HCT116 (cell line): Measurements from ENCODE around the gene NTN5. TPM values are rescaled to one million over a fixed set of nuclear protein-coding genes. Genes with fewer than 3 reads are reported as not detected.

ENCODE experiments used
- ATAC-seq: fragments of 200-7000 bp; cut with Tn5 transposase; 2 replicates; pipeline ENCODE4 v1.9.1; 2020; ENCODE audit warnings: mild to moderate bottlenecking, moderate library complexity
- BruUV-seq: library from RNA; stranded (reverse); fragments of 400-500 nt; replicated peaks from 2 replicates; lab custom pipeline; 2021; lab: Mats Ljungman, UMichigan
- CTCF ChIA-PET: fragments of 300-600 bp; sonication (Branson Sonifier 250); formaldehyde crosslinking; loops from one replicate; lab custom pipeline; 2021; ENCODE audit warnings: antibody characterized with exemption; lab: Charles Lee
- POLR2A ChIA-PET: fragments of 300-600, 350-600 bp; sonication (Branson Sonifier 250); formaldehyde crosslinking; loops from one replicate; lab custom pipeline; 2021; ENCODE audit warnings: antibody characterized with exemption; lab: Charles Lee
- RAD21 ChIA-PET, 2 experiments: fragments of 300-600 bp; sonication (Branson Sonifier 250); formaldehyde crosslinking; loops; one replicate each; lab custom pipeline; 2023; ENCODE audit warnings: low total read pairs in 2 of 2; ENCODE audit not compliant: uncharacterized antibody in 2 of 2, unreplicated experiment in 2 of 2, low non-redundant PET in 1 of 2; lab: Charles Lee
- DNase-seq: peaks from one replicate; pipeline ENCODE4 v3.0.0-alpha.2; 2010; ENCODE audit warnings: low read depth, low spot score
- H2AFZ ChIP-seq: fragments of 200-600 bp; shearing (Covaris generic), sonication (generic); 2 replicates; pipeline ENCODE4 v1.6.1; 2017; ENCODE audit warnings: low read depth, mixed run types, mixed read lengths, antibody characterized with exemption, low read length; ENCODE audit not compliant: poor library complexity, severe bottlenecking
- H3K27ac ChIP-seq: 2 replicates; pipeline ENCODE4 v1.5.1; 2012; ENCODE audit warnings: low read depth, low read length
- H3K27me3 ChIP-seq: fragments of 200-600 bp; sonication (generic); 2 replicates; pipeline ENCODE4 v1.6.1; 2016; ENCODE audit warnings: mixed run types, low read length, mixed read lengths; ENCODE audit not compliant: insufficient read depth
- H3K36me3 ChIP-seq, 2 experiments: fragments of 200-500 bp in 1 of 2; fragments of 200-600 bp in 1 of 2; sonication (Bioruptor generic) in 1 of 2; sonication (generic) in 1 of 2; 2 replicates each; pipeline versions ENCODE4 v1.5.1 to v1.6.1; 2014 to 2016; ENCODE audit warnings: low read length in 2 of 2, inconsistent platforms in 1 of 2, mixed read lengths in 1 of 2, mixed run types in 1 of 2; ENCODE audit not compliant: insufficient read depth in 2 of 2, control insufficient read depth in 1 of 2
- H3K4me1 ChIP-seq, 2 experiments: fragments of 200-600 bp in 1 of 2; sonication (generic) in 1 of 2; 2 replicates each; pipeline versions ENCODE4 v1.5.1 to v1.6.1; 2012 to 2017; ENCODE audit warnings: low read length in 2 of 2, inconsistent platforms in 1 of 2, mild to moderate bottlenecking in 1 of 2, mixed read lengths in 1 of 2, mixed run types in 1 of 2, moderate library complexity in 1 of 2; ENCODE audit not compliant: insufficient read depth in 2 of 2, control insufficient read depth in 1 of 2
- H3K4me2 ChIP-seq: fragments of 200-600 bp; sonication (generic); 2 replicates; pipeline ENCODE4 v1.6.1; 2017; ENCODE audit warnings: mixed run types, low read length, mixed read lengths
- H3K4me3 ChIP-seq, 2 experiments: fragments of 200-600 bp in 1 of 2; sonication (generic) in 1 of 2; replicated peaks in 1 of 2; 2 replicates each; pipeline ENCODE4 v1.5.1; 2011 to 2016; ENCODE audit warnings: low read length in 2 of 2, control low read depth in 1 of 2, low read depth in 1 of 2, mild to moderate bottlenecking in 1 of 2, mixed read lengths in 1 of 2, mixed run types in 1 of 2
- H3K79me2 ChIP-seq: fragments of 200-600 bp; sonication (generic); 2 replicates; pipeline ENCODE4 v1.6.1; 2017; ENCODE audit warnings: mild to moderate bottlenecking, mixed run types, low read length, moderate library complexity, mixed read lengths; ENCODE audit not compliant: insufficient read depth
- H3K9ac ChIP-seq: fragments of 200-600 bp; sonication (generic); 2 replicates; pipeline ENCODE4 v1.6.1; 2016; ENCODE audit warnings: low read length, mixed read lengths
- H3K9me2 ChIP-seq: fragments of 200-600 bp; sonication (generic), shearing (Covaris generic); 2 replicates; pipeline ENCODE4 v1.6.1; 2017; ENCODE audit warnings: mixed run types, mild to moderate bottlenecking, moderate library complexity; ENCODE audit not compliant: insufficient read depth
- H3K9me3 ChIP-seq, 2 experiments: fragments of 200-500 bp in 1 of 2; fragments of 200-600 bp in 1 of 2; sonication (Bioruptor generic) in 1 of 2; sonication (generic) in 1 of 2; 2 replicates each; pipeline ENCODE4 v1.6.1; 2014 to 2017; ENCODE audit warnings: low read length in 2 of 2, mixed read lengths in 2 of 2, inconsistent platforms in 1 of 2, low read depth in 1 of 2, mild to moderate bottlenecking in 1 of 2, mixed run types in 1 of 2, moderate library complexity in 1 of 2; ENCODE audit not compliant: control insufficient read depth in 1 of 2, insufficient read depth in 1 of 2
- H4K20me1 ChIP-seq: fragments of 200-600 bp; sonication (generic), shearing (Covaris generic); 2 replicates; pipeline ENCODE4 v1.6.1; 2017; ENCODE audit warnings: mixed run types, mild to moderate bottlenecking, moderate library complexity; ENCODE audit not compliant: insufficient read depth
- ATF3 ChIP-seq: IDR thresholded peaks from 2 replicates; pipeline ENCODE4 v1.6.1; 2012
- CBX3 ChIP-seq: IDR thresholded peaks from 2 replicates; pipeline ENCODE4 v1.6.1; 2012; ENCODE audit warnings: low read depth
- CTCF ChIP-seq, 3 experiments: fragments of 200-600 bp in 1 of 3; sonication (generic) in 1 of 3; IDR thresholded peaks in 2 of 3; conservative IDR thresholded peaks in 1 of 3; 2 replicates each; pipeline ENCODE4 v1.5.1; 2012 to 2017; ENCODE audit warnings: low read depth in 2 of 3, low read length in 2 of 3, antibody characterized with exemption in 1 of 3, borderline replicate concordance in 1 of 3, control low read depth in 1 of 3, mild to moderate bottlenecking in 1 of 3, mixed read lengths in 1 of 3, mixed run types in 1 of 3, moderate library complexity in 1 of 3; ENCODE audit not compliant: insufficient read depth in 1 of 3
- ELF1 ChIP-seq: IDR thresholded peaks from 2 replicates; pipeline ENCODE4 v1.6.1; 2012; ENCODE audit warnings: low read depth, borderline replicate concordance
- JUND ChIP-seq: IDR thresholded peaks from 2 replicates; pipeline ENCODE4 v1.6.1; 2012
- MAX ChIP-seq: IDR thresholded peaks from 2 replicates; pipeline ENCODE4 v1.6.1; 2012
- RAD21 ChIP-seq: IDR thresholded peaks from 2 replicates; pipeline ENCODE4 v1.6.1; 2012; ENCODE audit warnings: low read depth, mild to moderate bottlenecking
- SIN3A ChIP-seq: IDR thresholded peaks from 2 replicates; pipeline ENCODE4 v1.6.1; 2012; ENCODE audit warnings: low read depth
- SP1 ChIP-seq: IDR thresholded peaks from 2 replicates; pipeline ENCODE4 v1.6.1; 2012; ENCODE audit warnings: low read depth
- SRF ChIP-seq: IDR thresholded peaks from 2 replicates; pipeline ENCODE4 v1.6.1; 2012; ENCODE audit warnings: low read depth
- YY1 ChIP-seq: IDR thresholded peaks from 2 replicates; pipeline ENCODE4 v1.6.1; 2011; ENCODE audit warnings: low read length, low read depth, moderate library complexity, mild to moderate bottlenecking; ENCODE audit not compliant: insufficient replicate concordance; ENCODE audit errors: extremely low read depth
- intact Hi-C: fragments of 100-400 bp; cut with micrococcal nuclease; formaldehyde crosslinking; loops from 2 replicates; pipeline ENCODE4 v1.10.0; 2022
- total RNA-seq: library from RNA; stranded (reverse); gene quantifications from one replicate; pipeline ENCODE4 v1.2.1, GENCODE V29; 2021; ENCODE audit not compliant: unreplicated experiment

Gene NTN5
- total RNA-seq, 1 experiment from 2014 or later, result 3.1 TPM

- Histone ChIP-seq H3K9me3 (no peaks in the 10 kb centered on the region), H3K4me3 (no peak overlapping the region), H3K9me2 (no peaks in the 10 kb centered on the region), H3K79me2 (no peaks in the 10 kb centered on the region), H3K27ac (no peak overlapping the region), H3K9ac (no peak overlapping the region), H3K4me2 (no peak overlapping the region), H3K4me1 (peaks cover 2 to 17% of the 10 kb centered on the region in 2 experiments; a peak in 3 of 4 replicates), H4K20me1 (no peaks in the 10 kb centered on the region), H3K36me3 (no peaks in the 10 kb centered on the region), H2AFZ (no peak overlapping the region), H3K27me3 (no peaks in the 10 kb centered on the region)
- CTCF ChIA-PET, result no interaction called here
- BruUV-seq, result no TSS peak
- intact Hi-C loops, result no loop called here
- no peak for TF ChIP-seq ATF3
- no peak for TF ChIP-seq YY1
- no peak for TF ChIP-seq CBX3
- TF ChIP-seq CTCF (IDR thresholded peaks at IDR 0.05 in 2 of 3, conservative IDR thresholded peaks at IDR 0.05 in 1 of 3; ENCODE audit: borderline replicate concordance in 1 of 3, insufficient read depth in 1 of 3, low read depth in 2 of 3, low read length in 2 of 3), result no peak
- TF ChIP-seq MAX, result no peak
- TF ChIP-seq ELF1, result no peak
- TF ChIP-seq JUND, result no peak
- no peak for TF ChIP-seq SP1
- no peak for TF ChIP-seq RAD21
- no peak for TF ChIP-seq SIN3A
- TF ChIP-seq SRF, result no peak
- DNase-seq, result no peak
- POLR2A ChIA-PET, result no interaction called here
- RAD21 ChIA-PET, result no interaction called here
- no peak for ATAC-seq
Measured at GRCh38 chr19:48664476-48664875, 8.3 kb downstream of the NTN5 start.
